ENCODE results near the gene PRKCSH.
"Not testable (repeated sequence)": the region's sequence is repeated elsewhere in the genome, so short reads cannot be mapped to it uniquely, and the experiment has no call there.

Gene PRKCSH

DNA sequence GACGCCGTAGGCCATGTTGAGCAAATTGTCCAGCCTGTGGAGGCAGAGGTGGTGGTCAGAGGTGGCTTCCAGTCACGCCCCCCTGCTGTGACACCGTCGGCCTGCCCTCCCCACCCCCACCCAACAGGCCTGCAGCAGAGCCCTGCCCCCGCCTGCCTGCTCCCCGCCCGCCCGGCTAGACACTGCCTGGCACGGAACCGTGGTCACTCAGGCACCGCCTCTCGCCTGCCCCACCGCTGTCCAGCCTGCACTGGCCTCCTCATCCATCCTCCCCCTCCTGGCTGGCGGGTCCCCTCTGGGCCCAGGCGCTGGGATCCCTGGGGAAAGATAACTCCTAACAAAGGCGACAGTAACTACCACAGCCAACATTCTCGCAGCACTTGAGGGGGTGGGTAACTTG lies 21.7 kb downstream of the PRKCSH start:
- Histone ChIP-seq H3K27ac (no peak overlapping the region), H3K4me3 (ENCODE audit: low read depth, low read length) (no peak overlapping the region), H3K27me3 (replicated peaks) (no peaks in the 10 kb centered on the region), H3K36me3 (replicated peaks) (no peaks in the 10 kb centered on the region)
- in situ Hi-C loops (cut with HindIII; ENCODE audit: low pct_ligation_motif_present, low sequenced_read_pairs) = no loop called here
- DNase-seq = no peak
- TF ChIP-seq, protein P1, sequence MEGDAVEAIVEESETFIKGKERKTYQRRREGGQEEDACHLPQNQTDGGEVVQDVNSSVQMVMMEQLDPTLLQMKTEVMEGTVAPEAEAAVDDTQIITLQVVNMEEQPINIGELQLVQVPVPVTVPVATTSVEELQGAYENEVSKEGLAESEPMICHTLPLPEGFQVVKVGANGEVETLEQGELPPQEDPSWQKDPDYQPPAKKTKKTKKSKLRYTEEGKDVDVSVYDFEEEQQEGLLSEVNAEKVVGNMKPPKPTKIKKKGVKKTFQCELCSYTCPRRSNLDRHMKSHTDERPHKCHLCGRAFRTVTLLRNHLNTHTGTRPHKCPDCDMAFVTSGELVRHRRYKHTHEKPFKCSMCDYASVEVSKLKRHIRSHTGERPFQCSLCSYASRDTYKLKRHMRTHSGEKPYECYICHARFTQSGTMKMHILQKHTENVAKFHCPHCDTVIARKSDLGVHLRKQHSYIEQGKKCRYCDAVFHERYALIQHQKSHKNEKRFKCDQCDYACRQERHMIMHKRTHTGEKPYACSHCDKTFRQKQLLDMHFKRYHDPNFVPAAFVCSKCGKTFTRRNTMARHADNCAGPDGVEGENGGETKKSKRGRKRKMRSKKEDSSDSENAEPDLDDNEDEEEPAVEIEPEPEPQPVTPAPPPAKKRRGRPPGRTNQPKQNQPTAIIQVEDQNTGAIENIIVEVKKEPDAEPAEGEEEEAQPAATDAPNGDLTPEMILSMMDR (IDR thresholded peaks at IDR 0.05; ENCODE audit: low read depth, low read length, missing control alignments) = no peak

DNA sequence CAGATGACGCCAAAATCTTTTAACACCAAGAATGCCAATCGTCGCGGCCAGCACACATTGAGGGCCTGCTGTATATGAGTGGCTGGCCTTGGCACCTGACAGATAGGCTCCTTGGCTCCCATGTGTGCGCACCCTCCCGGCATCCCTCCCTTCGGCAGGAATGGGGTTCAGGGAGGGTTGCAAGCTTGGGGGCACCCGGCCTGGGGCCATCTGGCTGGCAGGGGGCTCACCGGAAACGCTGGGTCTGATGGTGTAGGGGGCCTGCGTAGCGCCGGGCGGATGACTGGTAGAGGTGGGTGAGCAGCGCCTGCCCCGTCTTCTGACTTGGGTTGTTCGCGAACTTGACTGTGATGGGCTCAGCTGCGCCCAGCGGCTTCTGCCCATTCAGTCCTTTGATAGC lies 22.4 kb downstream of the PRKCSH start:
- H3K36me3 ChIP-seq (replicated peaks) = no peaks in the 10 kb centered on the region
- TF ChIP-seq, protein P1 (IDR thresholded peaks at IDR 0.05; ENCODE audit: low read depth, low read length, missing control alignments) = no peak
- H3K4me3 ChIP-seq (ENCODE audit: low read depth, low read length) = no peak overlapping the region
- no peak overlapping the region for H3K27ac ChIP-seq
- H3K27me3 ChIP-seq (replicated peaks) = no peaks in the 10 kb centered on the region
- in situ Hi-C loops (cut with HindIII; ENCODE audit: low pct_ligation_motif_present, low sequenced_read_pairs) = no loop called here
- no peak for DNase-seq

DNA sequence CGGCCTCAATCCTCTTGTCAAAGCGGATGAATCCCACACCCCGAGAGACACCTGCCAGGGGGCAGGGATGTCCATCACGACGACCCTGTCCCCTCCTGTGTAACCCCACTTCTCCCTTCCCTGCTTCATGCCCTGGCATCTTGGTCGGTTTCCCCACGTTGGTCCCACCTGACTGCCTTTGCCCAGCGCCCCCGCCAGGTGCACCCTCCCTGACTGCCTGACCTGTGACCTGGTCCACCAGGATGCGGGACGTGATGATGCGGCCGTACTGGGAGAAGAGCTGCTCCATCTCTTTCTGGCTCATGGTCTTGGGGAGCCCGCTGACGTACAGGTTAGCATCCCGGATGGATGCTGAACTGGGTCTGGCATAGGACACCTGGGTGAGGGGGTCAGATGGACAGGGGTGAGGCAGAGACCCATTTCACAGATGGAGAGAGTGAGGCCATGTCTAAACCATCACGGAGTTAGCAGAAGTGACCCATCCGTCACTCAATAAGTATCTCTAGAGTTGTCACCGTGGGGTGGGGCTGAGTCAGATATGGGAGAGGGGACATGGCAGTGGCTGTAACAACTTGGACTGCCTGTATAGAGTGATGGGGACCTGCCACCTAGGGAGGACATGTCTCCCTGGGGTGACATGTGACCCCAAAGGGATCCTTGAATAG lies 22.9 kb downstream of the PRKCSH start:
- no peak for DNase-seq
- Histone ChIP-seq H3K27me3 (replicated peaks) (no peaks in the 10 kb centered on the region), H3K27ac (no peak overlapping the region), H3K4me3 (ENCODE audit: low read depth, low read length) (no peak overlapping the region), H3K36me3 (replicated peaks) (no peaks in the 10 kb centered on the region)
- TF ChIP-seq, protein P1 (IDR thresholded peaks at IDR 0.05; ENCODE audit: low read depth, low read length, missing control alignments) = no peak
- in situ Hi-C loops (cut with HindIII; ENCODE audit: low pct_ligation_motif_present, low sequenced_read_pairs) = no loop called here

DNA sequence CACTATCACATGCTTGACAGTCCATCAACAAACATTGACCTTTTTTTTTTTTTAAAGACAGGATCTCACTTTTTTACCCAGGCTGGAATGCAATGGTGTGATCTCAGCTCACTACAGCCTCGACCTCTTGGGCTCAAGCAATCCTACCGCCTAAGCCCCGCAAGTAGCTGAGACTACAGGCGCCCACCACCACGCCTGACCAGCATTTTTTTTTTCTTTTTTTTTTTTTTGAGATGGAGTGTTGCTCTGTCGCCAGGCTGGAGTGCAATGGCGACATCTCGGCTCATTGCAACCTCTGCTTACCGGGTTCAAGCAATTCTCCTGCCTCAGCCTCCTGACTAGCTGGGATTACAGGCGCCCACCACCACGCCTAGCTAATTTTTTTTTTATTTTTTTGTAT lies 23.5 kb downstream of the PRKCSH start:
- DNase-seq; H3K27ac ChIP-seq; H3K36me3 ChIP-seq (replicated peaks); H3K4me3 ChIP-seq (ENCODE audit: low read depth, low read length); H3K27me3 ChIP-seq (replicated peaks); in situ Hi-C loops (cut with HindIII; ENCODE audit: low pct_ligation_motif_present, low sequenced_read_pairs): not testable (repeated sequence)

DNA sequence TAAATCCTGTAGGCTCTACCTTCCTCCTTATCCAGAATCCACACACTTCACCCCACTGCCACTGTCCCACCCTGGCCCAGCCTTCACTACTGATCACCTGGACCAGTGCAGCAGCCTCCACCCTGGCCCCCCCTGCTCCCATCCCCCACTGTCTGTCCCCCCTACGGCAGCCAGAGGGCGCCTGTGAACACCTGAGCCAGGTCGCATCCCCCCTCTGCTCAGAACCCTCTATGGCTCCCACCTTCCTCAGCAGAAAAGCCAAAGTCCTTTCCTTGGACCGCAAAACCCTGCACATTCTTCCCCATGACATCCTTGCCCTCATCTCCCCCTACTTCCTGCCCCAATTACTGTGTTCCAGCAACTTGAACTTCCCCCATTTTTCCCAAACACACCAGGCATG lies 24.8 kb downstream of the PRKCSH start:
- Histone ChIP-seq H3K27ac (no peak overlapping the region), H3K36me3 (replicated peaks) (no peaks in the 10 kb centered on the region), H3K27me3 (replicated peaks) (no peaks in the 10 kb centered on the region), H3K4me3 (ENCODE audit: low read depth, low read length) (no peak overlapping the region)
- TF ChIP-seq, protein P1 (IDR thresholded peaks at IDR 0.05; ENCODE audit: low read depth, low read length, missing control alignments) = peak; percentile 54
- no peak for DNase-seq
- in situ Hi-C loops (cut with HindIII; ENCODE audit: low pct_ligation_motif_present, low sequenced_read_pairs) = no loop called here

DNA sequence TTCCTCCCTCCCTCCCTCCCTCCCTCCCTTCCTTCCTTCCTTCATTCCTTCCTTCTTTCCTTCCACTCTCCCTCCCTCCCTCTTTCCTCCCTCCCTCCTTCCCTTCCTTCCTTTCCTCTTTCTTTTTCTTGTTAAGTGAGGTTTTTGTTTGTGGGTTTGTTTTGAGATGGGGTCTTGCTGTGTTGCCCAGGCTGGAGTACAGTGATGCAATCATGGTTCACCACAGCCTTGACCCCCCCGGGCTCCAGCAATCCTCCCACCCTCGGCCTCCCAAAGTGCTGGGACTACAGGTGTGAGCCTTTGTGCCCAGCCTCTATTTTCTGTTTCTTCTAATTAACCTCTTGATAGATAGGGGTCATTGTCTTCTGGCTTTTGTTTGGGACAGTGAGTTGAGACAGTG lies 26.0 kb downstream of the PRKCSH start:
- Histone ChIP-seq H3K27ac (no peak overlapping the region), H3K27me3 (replicated peaks) (no peaks in the 10 kb centered on the region), H3K36me3 (replicated peaks) (no peaks in the 10 kb centered on the region), H3K4me3 (ENCODE audit: low read depth, low read length) (no peak overlapping the region)
- in situ Hi-C loops (cut with HindIII; ENCODE audit: low pct_ligation_motif_present, low sequenced_read_pairs) = no loop called here
- no peak for DNase-seq
- TF ChIP-seq, protein P1 (IDR thresholded peaks at IDR 0.05; ENCODE audit: low read depth, low read length, missing control alignments) = no peak
